NCI-H82 (cell line): ENCODE data around the gene SPACA6.
A peak's percentile ranks its signal among the peaks of the same experiment; 100 is the strongest.

ENCODE experiments used
- DNase-seq: peaks from one replicate; lab custom pipeline; 2025; lab: John Stamatoyannopoulos, UW

The SPACA6 gene

GRCh38 chr19:51689751-51690453 lies 3.2 kb upstream of the SPACA6 start:
- peak; percentile 46 for DNase-seq

GRCh38 chr19:51690454-51691073 lies 2.6 kb upstream of the SPACA6 start:
- peak; percentile 77 for DNase-seq

- DNase-seq, result no peak
Observed at GRCh38 chr19:51691074-51691583, 2.0 kb upstream of the SPACA6 start.

GRCh38 chr19:51691584-51692428 lies 1.3 kb upstream of the SPACA6 start:
- DNase-seq, result no peak

GRCh38 chr19:51692468-51692867 lies 662 bp upstream of the SPACA6 start:
- no peak for DNase-seq

- DNase-seq, result no peak
Observed at GRCh38 chr19:51693819-51694218, 689 bp downstream of the SPACA6 start.

GRCh38 chr19:51694318-51695085 lies 1.4 kb downstream of the SPACA6 start:
- DNase-seq, result no peak

- DNase-seq, result no peak
Observed at GRCh38 chr19:51695088-51695487, 2.0 kb downstream of the SPACA6 start.

- no peak for DNase-seq
Observed at GRCh38 chr19:51695702-51696315, 2.7 kb downstream of the SPACA6 start.

- no peak for DNase-seq
Observed at GRCh38 chr19:51696606-51697005, 3.5 kb downstream of the SPACA6 start.

- no peak for DNase-seq
Observed at GRCh38 chr19:51697169-51697776, 4.1 kb downstream of the SPACA6 start.

GRCh38 chr19:51698296-51698695 lies 5.2 kb downstream of the SPACA6 start:
- no peak for DNase-seq

- no peak for DNase-seq
Observed at GRCh38 chr19:51699170-51699569, 6.0 kb downstream of the SPACA6 start.

- DNase-seq, result no peak
Observed at GRCh38 chr19:51701468-51702100, 8.5 kb downstream of the SPACA6 start.

- peak; percentile 12 for DNase-seq
Observed at GRCh38 chr19:51702103-51702824, 9.1 kb downstream of the SPACA6 start.

- DNase-seq, result no peak
Observed at GRCh38 chr19:51702825-51703574, 9.9 kb downstream of the SPACA6 start.

GRCh38 chr19:51703575-51704515 lies 10.7 kb downstream of the SPACA6 start:
- peak; percentile 92 for DNase-seq

- no peak for DNase-seq
Observed at GRCh38 chr19:51704626-51705025, 11.5 kb downstream of the SPACA6 start.
